ENCODE measurements around the gene MB21D2.

The MB21D2 gene

GRCh38 chr3:192833177-192833890, 84.3 kb downstream of the MB21D2 start:
- DNase-seq (ENCODE audit: low read depth), result no peak

GRCh38 chr3:192831801-192832347, 85.8 kb downstream of the MB21D2 start:
- DNase-seq (ENCODE audit: low read depth), result no peak

GRCh38 chr3:192831111-192831644, 86.5 kb downstream of the MB21D2 start:
- DNase-seq (ENCODE audit: low read depth), result no peak

GRCh38 chr3:192830291-192831110, 87.2 kb downstream of the MB21D2 start:
- no peak for DNase-seq (ENCODE audit: low read depth)

- DNase-seq (ENCODE audit: low read depth), result no peak
These were observed 89.6 kb downstream of the MB21D2 start for GRCh38 chr3:192827863-192828594.

- DNase-seq (ENCODE audit: low read depth), result no peak
These were observed 90.4 kb downstream of the MB21D2 start for GRCh38 chr3:192827208-192827607.

- no peak for DNase-seq (ENCODE audit: low read depth)
These were observed 91.2 kb downstream of the MB21D2 start for GRCh38 chr3:192826214-192827006.

- DNase-seq (ENCODE audit: low read depth), result no peak
These were observed 91.9 kb downstream of the MB21D2 start for GRCh38 chr3:192825657-192826200.

GRCh38 chr3:192825216-192825615, 92.4 kb downstream of the MB21D2 start:
- DNase-seq (ENCODE audit: low read depth), result no peak

- no peak for DNase-seq (ENCODE audit: low read depth)
These were observed 93.3 kb downstream of the MB21D2 start for GRCh38 chr3:192824313-192824712.

- no peak for DNase-seq (ENCODE audit: low read depth)
These were observed 96.5 kb downstream of the MB21D2 start for GRCh38 chr3:192821161-192821560.

GRCh38 chr3:192820161-192820560, 97.5 kb downstream of the MB21D2 start:
- DNase-seq (ENCODE audit: low read depth), result no peak

GRCh38 chr3:192819001-192819569, 98.6 kb downstream of the MB21D2 start:
- DNase-seq (ENCODE audit: low read depth), result no peak

- no peak for DNase-seq (ENCODE audit: low read depth)
These were observed 99.5 kb downstream of the MB21D2 start for GRCh38 chr3:192818126-192818525.

GRCh38 chr3:192817506-192817905, 100.2 kb downstream of the MB21D2 start:
- DNase-seq (ENCODE audit: low read depth), result no peak

GRCh38 chr3:192817053-192817452, 100.6 kb downstream of the MB21D2 start:
- no peak for DNase-seq (ENCODE audit: low read depth)

- no peak for DNase-seq (ENCODE audit: low read depth)
These were observed 101.3 kb downstream of the MB21D2 start for GRCh38 chr3:192816351-192816750.

- no peak for DNase-seq (ENCODE audit: low read depth)
These were observed 104.8 kb downstream of the MB21D2 start for GRCh38 chr3:192812743-192813383.

- no peak for DNase-seq (ENCODE audit: low read depth)
These were observed 111.9 kb downstream of the MB21D2 start for GRCh38 chr3:192805711-192806110.

- no peak for DNase-seq (ENCODE audit: low read depth)
These were observed 113.2 kb downstream of the MB21D2 start for GRCh38 chr3:192804502-192804901.

All from stimulated activated CD8-positive, alpha-beta memory T cell treated with anti-CD3 and anti-CD28 coated beads, Interleukin-12 subunit alpha, Interleukin-12 subunit beta, amount 100 ng/mL, for 1 hour (primary cell).